ENCODE data around the gene PPIG. TPM values are rescaled to one million over a fixed set of nuclear protein-coding genes. Genes with fewer than 3 reads are reported as not detected.
"Not testable (repeated sequence)": the region's sequence is repeated elsewhere in the genome, so short reads cannot be mapped to it uniquely, and the experiment has no call there.

PPIG gene
- total RNA-seq = 10 to 100 TPM; 19.6 to 51.2 (median 28.8) TPM

DNA sequence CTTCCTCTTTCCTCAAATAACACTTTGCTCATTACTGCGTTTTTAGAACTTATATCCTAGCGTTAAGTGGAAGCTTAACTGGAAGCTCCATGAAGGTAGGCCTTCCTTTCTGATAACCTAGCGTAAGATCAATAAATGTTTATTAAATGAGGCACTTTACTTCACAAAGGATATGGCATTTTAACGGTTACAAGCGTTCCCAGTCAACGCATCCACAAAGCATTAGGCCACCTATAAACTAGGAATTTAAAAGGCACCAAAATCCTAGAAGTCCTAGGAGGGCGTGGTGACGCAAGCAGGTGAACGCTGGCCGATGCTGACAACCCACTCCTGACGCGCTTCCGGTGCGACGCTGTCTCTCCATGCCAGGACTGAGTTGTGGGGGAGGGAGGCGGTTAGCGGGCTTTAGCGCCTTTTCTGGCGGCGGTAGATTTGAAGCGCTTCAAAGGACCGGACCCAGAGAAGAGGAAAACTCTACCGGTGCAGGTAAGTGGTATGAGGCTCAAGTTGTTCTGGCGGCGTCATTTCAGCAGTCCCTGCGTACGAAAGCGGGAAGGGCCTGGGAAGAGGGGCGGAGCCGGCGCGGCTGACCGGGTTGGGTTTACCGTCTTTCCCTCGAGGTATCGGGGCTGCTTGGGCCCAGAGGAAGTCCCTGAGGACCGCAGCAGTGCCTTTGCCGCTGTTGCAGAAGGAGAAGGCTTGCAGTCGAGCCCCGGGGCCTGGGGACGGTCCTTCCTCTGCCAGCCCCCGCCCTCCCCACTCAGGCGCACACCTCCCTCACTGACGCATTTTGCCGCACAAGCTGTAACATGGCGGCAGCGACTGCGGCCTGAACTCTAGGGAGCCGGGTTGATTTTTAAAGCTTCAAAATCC lies at the start of gene PPIG:
Gene PPIG (plus strand): TSS at position 347 of the 873 bp plus-strand sequence. CDS start 19,691 bp downstream, outside the sequence.
- peaks cover 0 to 19% (median 7%) of the 10 kb centered on the region in 4 donors for H3K4me1 ChIP-seq
- H3K9me3 ChIP-seq = no peaks in the 10 kb centered on the region
- TF ChIP-seq, protein P1, sequence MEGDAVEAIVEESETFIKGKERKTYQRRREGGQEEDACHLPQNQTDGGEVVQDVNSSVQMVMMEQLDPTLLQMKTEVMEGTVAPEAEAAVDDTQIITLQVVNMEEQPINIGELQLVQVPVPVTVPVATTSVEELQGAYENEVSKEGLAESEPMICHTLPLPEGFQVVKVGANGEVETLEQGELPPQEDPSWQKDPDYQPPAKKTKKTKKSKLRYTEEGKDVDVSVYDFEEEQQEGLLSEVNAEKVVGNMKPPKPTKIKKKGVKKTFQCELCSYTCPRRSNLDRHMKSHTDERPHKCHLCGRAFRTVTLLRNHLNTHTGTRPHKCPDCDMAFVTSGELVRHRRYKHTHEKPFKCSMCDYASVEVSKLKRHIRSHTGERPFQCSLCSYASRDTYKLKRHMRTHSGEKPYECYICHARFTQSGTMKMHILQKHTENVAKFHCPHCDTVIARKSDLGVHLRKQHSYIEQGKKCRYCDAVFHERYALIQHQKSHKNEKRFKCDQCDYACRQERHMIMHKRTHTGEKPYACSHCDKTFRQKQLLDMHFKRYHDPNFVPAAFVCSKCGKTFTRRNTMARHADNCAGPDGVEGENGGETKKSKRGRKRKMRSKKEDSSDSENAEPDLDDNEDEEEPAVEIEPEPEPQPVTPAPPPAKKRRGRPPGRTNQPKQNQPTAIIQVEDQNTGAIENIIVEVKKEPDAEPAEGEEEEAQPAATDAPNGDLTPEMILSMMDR (IDR thresholded peaks at IDR 0.05) = no peak
- TF ChIP-seq POLR2A (IDR thresholded peaks at IDR 0.05) = peak; percentile 30 to 33
- no peaks in the 10 kb centered on the region for H3K27me3 ChIP-seq
- peak within 1 kb of the TSS; percentile 78 to 81 (median 78) for H3K4me3 ChIP-seq
- no peaks in the 10 kb centered on the region for H3K36me3 ChIP-seq
- DNase-seq = peak; percentile 91 to 96 (median 93)
- H3K27ac ChIP-seq = peak within 1 kb of the TSS; percentile 93 to 97 (median 96)

DNA sequence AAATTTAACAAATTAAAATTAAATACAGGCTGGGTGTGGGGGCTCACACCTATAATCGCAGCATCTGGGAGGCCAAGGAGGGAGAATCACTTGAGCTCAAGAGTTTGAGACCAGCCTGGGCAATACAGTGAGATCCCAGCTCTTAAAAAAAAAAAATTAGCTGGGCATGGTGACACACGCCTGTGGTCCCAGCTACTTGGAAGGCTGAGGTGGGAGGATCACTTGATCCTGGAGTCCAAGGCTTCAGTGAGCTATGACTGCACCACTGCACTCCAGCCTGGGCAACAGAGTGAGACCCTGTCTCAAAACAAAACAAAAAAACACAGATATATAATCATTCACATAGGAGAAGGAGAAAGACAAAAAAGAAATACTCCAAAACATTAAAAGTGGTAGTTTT lies 44.7 kb upstream of the PPIG start:
- DNase-seq, H3K27me3 ChIP-seq, H3K4me1 ChIP-seq, H3K4me3 ChIP-seq, H3K9me3 ChIP-seq, H3K27ac ChIP-seq: not testable (repeated sequence)
- peaks cover 0 to 64% (median 0%) of the 10 kb centered on the region in 3 donors for H3K36me3 ChIP-seq

DNA sequence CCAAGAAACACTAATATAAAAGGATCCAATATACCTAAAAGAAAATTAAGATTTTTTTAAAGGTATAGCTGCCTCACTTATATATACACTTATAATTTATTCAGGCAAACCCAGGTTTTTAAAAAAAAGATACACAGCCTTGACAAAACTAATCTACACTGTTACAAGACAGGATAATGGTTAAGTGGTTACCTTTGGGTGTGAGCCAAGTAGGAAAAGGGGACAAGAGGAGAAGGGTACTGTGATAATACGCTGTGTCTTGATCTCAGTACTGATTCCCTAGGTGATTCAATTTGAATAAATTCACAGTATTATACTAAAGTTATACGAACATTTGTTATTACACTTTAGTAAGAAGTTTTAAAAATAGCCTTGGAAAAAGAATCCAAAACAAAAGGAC lies 44.0 kb upstream of the PPIG start:
- TF ChIP-seq, protein P1 (IDR thresholded peaks at IDR 0.05) = no peak
- H3K27me3 ChIP-seq = no peaks in the 10 kb centered on the region
- H3K9me3 ChIP-seq = no peaks in the 10 kb centered on the region
- no peak overlapping the region for H3K27ac ChIP-seq
- peaks cover 0 to 64% (median 0%) of the 10 kb centered on the region in 3 donors for H3K36me3 ChIP-seq
- H3K4me3 ChIP-seq = no peak overlapping the region
- H3K4me1 ChIP-seq = no peaks in the 10 kb centered on the region
- no peak for DNase-seq

DNA sequence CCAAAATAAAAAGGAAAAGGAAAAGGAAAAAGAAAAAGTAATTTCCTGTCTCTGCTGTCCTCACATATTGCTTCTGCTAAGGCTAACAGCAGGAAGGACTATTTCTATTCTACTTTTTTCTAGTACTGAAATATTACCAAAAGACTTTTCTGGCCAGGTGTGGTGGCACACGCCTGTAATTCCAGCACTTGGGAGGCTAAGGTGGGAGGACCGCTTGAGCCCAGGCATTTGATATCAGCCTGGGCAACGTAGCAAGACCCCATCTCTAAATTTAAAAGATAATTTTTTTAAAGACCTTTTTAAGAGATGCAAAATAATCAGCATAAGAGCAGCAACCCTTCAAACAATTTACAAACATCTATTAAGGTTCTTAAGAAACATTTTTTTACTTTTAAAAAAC lies 41.7 kb upstream of the PPIG start:
- H3K36me3 ChIP-seq = peaks cover 0 to 64% (median 0%) of the 10 kb centered on the region in 3 donors
- H3K27ac ChIP-seq = no peak overlapping the region
- TF ChIP-seq, protein P1 (IDR thresholded peaks at IDR 0.05) = no peak
- no peak for TF ChIP-seq POLR2A (IDR thresholded peaks at IDR 0.05)
- no peaks in the 10 kb centered on the region for H3K9me3 ChIP-seq
- H3K4me1 ChIP-seq = no peaks in the 10 kb centered on the region
- no peak for DNase-seq
- no peak overlapping the region for H3K4me3 ChIP-seq
- no peaks in the 10 kb centered on the region for H3K27me3 ChIP-seq

DNA sequence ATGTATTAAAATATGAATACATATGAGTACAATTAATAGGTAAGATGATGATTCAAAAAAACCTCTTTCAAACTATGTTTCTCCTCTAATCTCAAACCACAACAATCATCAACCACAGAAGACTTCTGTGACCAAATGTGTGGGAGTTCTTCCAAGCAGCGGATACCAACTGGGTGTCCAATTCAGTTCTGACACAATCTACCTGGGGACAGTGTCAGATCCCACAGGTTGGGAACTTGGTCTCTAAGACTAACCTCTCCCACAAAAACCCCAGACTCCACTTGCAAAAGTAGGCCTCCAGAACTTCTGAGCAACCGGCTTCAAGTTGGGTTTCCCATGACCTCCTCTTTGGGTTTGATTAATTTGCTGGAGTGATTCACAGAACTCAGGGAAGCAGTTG lies 37.4 kb upstream of the PPIG start:
- no peak overlapping the region for H3K4me3 ChIP-seq
- TF ChIP-seq, protein P1 (IDR thresholded peaks at IDR 0.05) = no peak
- H3K9me3 ChIP-seq = no peaks in the 10 kb centered on the region
- peaks cover 0 to 64% (median 0%) of the 10 kb centered on the region in 3 donors for H3K36me3 ChIP-seq
- no peak overlapping the region for H3K27ac ChIP-seq
- no peak for DNase-seq
- H3K4me1 ChIP-seq = no peaks in the 10 kb centered on the region
- no peaks in the 10 kb centered on the region for H3K27me3 ChIP-seq

DNA sequence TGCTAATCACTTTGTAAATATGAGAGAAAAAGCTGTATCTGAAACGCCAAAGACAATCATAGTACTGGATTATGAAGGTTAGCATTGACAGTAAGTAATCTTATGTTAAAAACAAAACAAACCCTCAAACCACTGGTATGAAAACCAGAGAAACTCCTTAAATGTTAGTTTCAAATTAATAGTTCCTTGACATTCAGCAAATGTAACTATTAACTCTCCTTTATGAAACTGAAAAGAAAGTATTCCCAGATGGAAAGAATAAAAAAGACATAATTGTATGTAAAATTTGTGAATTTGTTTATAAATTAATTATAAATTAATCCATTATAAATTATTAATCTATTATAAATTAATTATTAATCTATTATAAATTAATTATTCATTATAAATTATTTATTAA lies 22.8 kb upstream of the PPIG start:
- no peak for DNase-seq
- H3K27ac ChIP-seq = no peak overlapping the region
- TF ChIP-seq, protein P1 (IDR thresholded peaks at IDR 0.05) = no peak
- TF ChIP-seq POLR2A (IDR thresholded peaks at IDR 0.05) = no peak
- H3K27me3 ChIP-seq = no peaks in the 10 kb centered on the region
- H3K9me3 ChIP-seq = no peaks in the 10 kb centered on the region
- no peaks in the 10 kb centered on the region for H3K4me1 ChIP-seq
- peaks cover 0 to 16% (median 0%) of the 10 kb centered on the region in 3 donors for H3K36me3 ChIP-seq
- H3K4me3 ChIP-seq = no peak overlapping the region

DNA sequence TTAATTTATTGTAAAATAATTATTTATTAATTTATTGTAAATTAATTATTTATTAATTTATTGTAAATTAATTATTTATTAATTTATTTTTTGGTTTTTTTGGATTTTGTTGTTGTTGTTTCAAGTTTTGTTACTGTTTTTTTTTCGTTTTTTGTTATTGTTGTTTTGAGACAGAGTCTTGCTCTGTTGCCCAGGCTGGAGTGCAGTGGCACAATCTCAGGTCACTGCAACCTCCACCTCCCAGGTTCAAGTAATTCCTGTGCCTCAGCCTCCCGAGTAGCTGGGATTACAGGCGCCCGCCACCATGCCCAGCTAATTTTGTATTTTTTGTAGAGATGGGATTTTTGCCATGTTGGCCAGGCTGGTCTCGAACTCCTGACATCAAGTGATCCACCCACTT lies 22.1 kb upstream of the PPIG start:
- DNase-seq, H3K9me3 ChIP-seq: not testable (repeated sequence)

More for the DNA sequence above, 22.1 kb upstream of the PPIG start:
- H3K36me3 ChIP-seq = peaks cover 0 to 11% (median 0%) of the 10 kb centered on the region in 3 donors
- not testable (repeated sequence) for H3K4me1 ChIP-seq, H3K27me3 ChIP-seq, H3K27ac ChIP-seq, H3K4me3 ChIP-seq

Measured in Peyer's patch (tissue), 4 donors.